HUES48 (cell line): ENCODE measurements around the gene FCAMR.

Experiments used
- H3K27ac ChIP-seq: one replicate; pipeline ENCODE4 v1.7.0; 2013; ENCODE audit warnings: low read depth, low read length, inconsistent platforms
- H3K27me3 ChIP-seq: 2 replicates; pipeline ENCODE4 v1.6.1; 2013; ENCODE audit warnings: mild to moderate bottlenecking, low read length; ENCODE audit not compliant: control insufficient read depth, insufficient read depth
- H3K36me3 ChIP-seq: 2 replicates; pipeline ENCODE4 v1.6.1; 2013; ENCODE audit warnings: low read length; ENCODE audit not compliant: control insufficient read depth, insufficient read depth
- H3K4me1 ChIP-seq: 2 replicates; pipeline ENCODE4 v1.6.1; 2013; ENCODE audit warnings: mild to moderate bottlenecking, low read length; ENCODE audit not compliant: control insufficient read depth, insufficient read depth
- H3K4me3 ChIP-seq: 2 replicates; pipeline ENCODE4 v1.5.1; 2013; ENCODE audit warnings: mild to moderate bottlenecking, low read depth, low read length
- H3K9ac ChIP-seq: 2 replicates; pipeline ENCODE4 v1.6.1; 2013; ENCODE audit warnings: mild to moderate bottlenecking, low read depth, low read length, moderate library complexity
- H3K9me3 ChIP-seq: 2 replicates; pipeline ENCODE4 v1.6.1; 2013; ENCODE audit warnings: low read length; ENCODE audit not compliant: control insufficient read depth, insufficient read depth

FCAMR gene

DNA sequence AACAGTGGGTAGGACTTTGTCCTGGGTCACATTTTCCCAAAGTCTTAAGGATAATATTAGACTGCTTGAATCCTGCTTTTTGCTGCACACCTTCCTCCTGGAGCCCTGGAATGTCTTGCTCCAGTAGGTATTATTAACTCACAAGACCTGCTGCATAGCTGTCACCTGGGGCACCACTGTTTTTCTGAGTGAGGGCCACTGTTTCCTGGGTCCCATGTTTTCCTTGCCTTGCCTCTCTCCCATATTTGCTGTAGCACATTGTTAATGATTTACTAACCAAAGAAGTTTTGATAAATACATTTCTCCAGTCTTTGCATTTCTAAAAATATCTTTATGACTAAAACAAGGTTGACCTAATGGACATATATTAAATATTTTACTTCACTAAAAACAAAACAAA is 22.5 kb upstream of the FCAMR start:
- Histone ChIP-seq H3K27ac (no peak overlapping the region), H3K9me3 (no peaks in the 10 kb centered on the region), H3K27me3 (no peaks in the 10 kb centered on the region), H3K36me3 (no peaks in the 10 kb centered on the region), H3K4me1 (no peaks in the 10 kb centered on the region), H3K4me3 (no peak overlapping the region), H3K9ac (no peak overlapping the region)

DNA sequence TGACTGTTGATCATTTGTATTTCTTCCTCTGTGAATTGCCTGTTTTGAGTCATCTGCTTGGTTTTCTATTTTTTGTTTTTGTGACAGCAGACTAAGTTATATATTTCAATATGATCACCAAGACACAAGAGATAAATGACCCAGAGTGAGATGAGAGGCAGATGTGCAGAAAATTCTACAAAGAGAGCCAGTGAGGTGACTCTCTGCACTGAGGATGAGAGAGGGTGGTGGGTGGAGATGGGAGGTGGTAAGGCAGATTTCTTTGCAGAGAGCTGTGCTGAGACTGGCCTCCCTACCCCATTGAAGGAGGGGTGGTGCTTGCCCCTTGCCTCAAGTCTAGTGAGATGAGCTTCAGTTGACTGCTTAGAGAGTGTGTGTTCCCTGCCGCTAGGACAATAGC is 17.6 kb upstream of the FCAMR start:
- Histone ChIP-seq H3K4me1 (peaks cover 20% of the 10 kb centered on the region), H3K9me3 (no peaks in the 10 kb centered on the region), H3K9ac (no peak overlapping the region), H3K27ac (no peak overlapping the region), H3K36me3 (no peaks in the 10 kb centered on the region), H3K4me3 (no peak overlapping the region), H3K27me3 (peaks cover 7% of the 10 kb centered on the region)

DNA sequence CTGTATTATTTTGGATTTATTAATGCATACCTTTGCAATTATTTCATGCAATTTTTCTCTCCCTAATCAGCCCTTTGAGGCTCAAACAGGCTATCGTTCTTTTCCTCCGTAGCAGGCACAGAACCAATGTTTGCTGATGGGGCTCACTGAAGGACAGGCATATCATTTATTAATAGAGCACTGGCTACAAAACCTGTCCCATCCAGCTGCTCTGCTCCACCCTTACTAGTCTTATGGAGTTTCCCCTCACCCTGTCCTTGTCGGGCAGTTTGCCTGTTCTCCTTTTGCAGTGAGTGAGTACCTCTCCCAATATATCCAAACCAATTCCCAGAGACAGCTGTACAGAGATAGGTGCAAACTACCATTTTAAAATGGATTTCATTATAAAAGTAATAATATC is 16.6 kb upstream of the FCAMR start:
- peaks cover 20% of the 10 kb centered on the region for H3K4me1 ChIP-seq
- no peaks in the 10 kb centered on the region for H3K9me3 ChIP-seq
- H3K9ac ChIP-seq, result no peak overlapping the region
- H3K36me3 ChIP-seq, result no peaks in the 10 kb centered on the region
- no peak overlapping the region for H3K4me3 ChIP-seq
- peaks cover 7% of the 10 kb centered on the region for H3K27me3 ChIP-seq
- H3K27ac ChIP-seq, result no peak overlapping the region

DNA sequence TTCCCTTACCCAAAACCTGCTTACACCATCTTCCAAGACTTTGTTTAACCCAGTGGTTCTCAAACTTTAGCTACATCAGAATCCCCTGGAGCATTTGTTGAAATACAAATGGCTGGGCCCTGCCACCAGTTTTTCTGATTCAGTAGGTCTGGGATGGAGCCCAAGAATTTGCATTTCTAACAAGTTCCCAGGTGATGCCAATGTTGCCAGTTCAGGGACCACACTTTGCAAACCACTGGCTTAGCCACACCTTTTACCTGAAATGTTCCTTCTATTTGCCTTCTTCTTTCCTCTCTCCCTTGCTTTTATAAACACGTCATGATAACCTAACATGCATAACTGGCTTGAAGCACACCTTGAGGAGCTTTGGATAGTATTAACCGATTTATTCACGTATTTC is 16.1 kb upstream of the FCAMR start:
- H3K9ac ChIP-seq, result no peak overlapping the region
- peaks cover 7% of the 10 kb centered on the region for H3K27me3 ChIP-seq
- H3K36me3 ChIP-seq, result no peaks in the 10 kb centered on the region
- no peaks in the 10 kb centered on the region for H3K9me3 ChIP-seq
- H3K4me3 ChIP-seq, result no peak overlapping the region
- no peak overlapping the region for H3K27ac ChIP-seq
- peaks cover 20% of the 10 kb centered on the region for H3K4me1 ChIP-seq

- peak overlapping the region; percentile 9; the same call in 1 of the 2 replicates for H3K4me3 ChIP-seq
- no peak overlapping the region for H3K27ac ChIP-seq
- H3K4me1 ChIP-seq, result peaks cover 20% of the 10 kb centered on the region
- H3K36me3 ChIP-seq, result no peaks in the 10 kb centered on the region
- H3K27me3 ChIP-seq, result peaks cover 7% of the 10 kb centered on the region
- H3K9me3 ChIP-seq, result no peaks in the 10 kb centered on the region
- no peak overlapping the region for H3K9ac ChIP-seq
Observed at GRCh38 chr1:206985162-206985749, 15.0 kb upstream of the FCAMR start.

DNA sequence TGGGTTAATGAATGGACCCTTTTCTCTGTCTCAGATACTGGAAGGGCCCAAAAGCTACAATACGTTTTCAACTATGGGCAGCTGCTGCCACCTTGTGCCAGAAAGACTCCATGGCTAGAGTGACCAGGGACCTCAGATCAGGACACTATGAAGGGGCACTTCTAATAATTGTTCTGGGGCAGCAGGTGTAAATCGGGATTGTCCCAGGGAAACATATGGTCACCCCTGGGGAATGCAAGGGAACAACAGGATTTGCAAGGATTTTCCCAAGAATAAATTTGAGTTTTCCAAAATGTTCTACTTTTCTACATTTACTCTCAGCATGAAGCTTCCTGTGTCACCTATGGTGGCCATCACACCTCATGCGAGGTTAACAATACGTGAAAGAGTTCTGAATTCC is 12.0 kb upstream of the FCAMR start:
- Histone ChIP-seq H3K36me3 (no peaks in the 10 kb centered on the region), H3K27me3 (peaks cover 7% of the 10 kb centered on the region), H3K27ac (peak overlapping the region; percentile 54), H3K9me3 (no peaks in the 10 kb centered on the region), H3K9ac (no peak overlapping the region), H3K4me1 (peaks cover 25% of the 10 kb centered on the region), H3K4me3 (no peak overlapping the region)

- Histone ChIP-seq H3K36me3 (no peaks in the 10 kb centered on the region), H3K9ac (no peak overlapping the region), H3K9me3 (no peaks in the 10 kb centered on the region), H3K27ac (no peak overlapping the region), H3K4me3 (no peak overlapping the region), H3K27me3 (no peaks in the 10 kb centered on the region; the same call in 1 of the 2 replicates), H3K4me1 (peaks cover 5% of the 10 kb centered on the region)
Observed at GRCh38 chr1:206979379-206980043, 9.3 kb upstream of the FCAMR start.

DNA sequence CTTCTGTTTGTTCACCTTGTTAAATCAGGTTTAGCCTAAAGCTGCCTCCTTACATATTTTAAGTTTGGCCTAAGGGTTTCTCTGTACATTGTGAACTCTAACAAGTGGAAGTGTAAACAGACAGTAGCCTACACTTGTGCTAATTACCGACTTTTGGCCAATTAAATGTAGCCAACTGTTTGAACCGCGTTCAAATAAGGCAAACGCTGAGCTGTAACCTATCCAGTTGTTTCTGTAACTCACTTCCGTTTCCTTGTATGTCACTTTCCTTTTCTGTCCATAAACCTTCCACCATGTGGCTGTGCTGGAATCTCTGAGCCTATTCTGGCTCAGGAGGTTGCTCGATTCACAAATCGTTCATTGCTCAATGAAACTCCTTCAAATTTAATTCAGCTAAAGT is 8.0 kb upstream of the FCAMR start:
- peaks cover 5% of the 10 kb centered on the region for H3K4me1 ChIP-seq
- H3K27me3 ChIP-seq, result no peaks in the 10 kb centered on the region
- no peaks in the 10 kb centered on the region for H3K9me3 ChIP-seq
- no peak overlapping the region for H3K4me3 ChIP-seq
- H3K27ac ChIP-seq, result no peak overlapping the region
- H3K36me3 ChIP-seq, result no peaks in the 10 kb centered on the region
- H3K9ac ChIP-seq, result no peak overlapping the region

GRCh38 chr1:206975306-206975705 is 5.0 kb upstream of the FCAMR start:
- H3K9me3 ChIP-seq, result no peaks in the 10 kb centered on the region
- no peaks in the 10 kb centered on the region for H3K27me3 ChIP-seq
- H3K4me1 ChIP-seq, result peaks cover 5% of the 10 kb centered on the region
- no peak overlapping the region for H3K4me3 ChIP-seq
- no peaks in the 10 kb centered on the region for H3K36me3 ChIP-seq
- no peak overlapping the region for H3K9ac ChIP-seq
- no peak overlapping the region for H3K27ac ChIP-seq

- H3K4me1 ChIP-seq, result no peaks in the 10 kb centered on the region
- no peaks in the 10 kb centered on the region for H3K36me3 ChIP-seq
- no peak overlapping the region for H3K4me3 ChIP-seq
- no peaks in the 10 kb centered on the region for H3K9me3 ChIP-seq
- H3K27me3 ChIP-seq, result no peaks in the 10 kb centered on the region
- H3K27ac ChIP-seq, result no peak overlapping the region
- H3K9ac ChIP-seq, result no peak overlapping the region
Observed at GRCh38 chr1:206974140-206974539, 3.9 kb upstream of the FCAMR start.

- no peaks in the 10 kb centered on the region for H3K36me3 ChIP-seq
- H3K27ac ChIP-seq, result no peak overlapping the region
- no peaks in the 10 kb centered on the region for H3K4me1 ChIP-seq
- H3K9me3 ChIP-seq, result no peaks in the 10 kb centered on the region
- no peaks in the 10 kb centered on the region for H3K27me3 ChIP-seq
- no peak overlapping the region for H3K9ac ChIP-seq
- H3K4me3 ChIP-seq, result no peak overlapping the region
Observed at GRCh38 chr1:206972728-206973127, 2.5 kb upstream of the FCAMR start.
